AG04449 (cell line): ENCODE measurements around the gene PARVA.
"Not testable (repeated sequence)": the region's sequence is repeated elsewhere in the genome, so short reads cannot be mapped to it uniquely, and the experiment has no call there.

Experiments
- CTCF ChIA-PET: fragments of 350-600 bp; formaldehyde crosslinking; extraction: SDS; loops from one replicate; lab custom pipeline; 2021; ENCODE audit warnings: antibody characterized with exemption; lab: Yijun Ruan, JAX
- POLR2A ChIA-PET: fragments of 400-600, 350-600 bp; formaldehyde crosslinking; extraction: SDS; loops from one replicate; lab custom pipeline; 2020; ENCODE audit warnings: antibody characterized with exemption, inconsistent platforms; lab: Yijun Ruan, JAX
- DNase-seq: peaks from one replicate; pipeline ENCODE4 v3.0.0-alpha.2; 2010; ENCODE audit warnings: low read depth, low spot score
- H3K4me3 ChIP-seq: 2 replicates; pipeline ENCODE4 v1.5.1; 2011; ENCODE audit warnings: low read depth, mild to moderate bottlenecking, control low read depth, low read length
- CTCF ChIP-seq: IDR thresholded peaks from one replicate; pipeline ENCODE4 v1.5.1; 2011; ENCODE audit warnings: mild to moderate bottlenecking, moderate library complexity, low read length, control low read depth, inconsistent platforms; ENCODE audit not compliant: insufficient read depth; ENCODE audit errors: missing control alignments

The PARVA gene

GRCh38 chr11:12359761-12360160 is 17.6 kb upstream of the PARVA start:
- ChIA-PET CTCF (interaction anchor here (0.7 to 2.6 kb wide), 3 partner anchors 28 to 604 kb away, joined by 3 to 9 read pairs (median 3); no protein-coding TSS in a partner anchor), POLR2A (no interaction called here)
- no peak overlapping the region for H3K4me3 ChIP-seq
- DNase-seq: peak; percentile 14
- TF ChIP-seq CTCF: no peak

GRCh38 chr11:12361682-12362081 is 15.7 kb upstream of the PARVA start:
- DNase-seq: no peak
- no peak for TF ChIP-seq CTCF
- H3K4me3 ChIP-seq: no peak overlapping the region
- CTCF ChIA-PET: no interaction called here
- POLR2A ChIA-PET: no interaction called here

DNA sequence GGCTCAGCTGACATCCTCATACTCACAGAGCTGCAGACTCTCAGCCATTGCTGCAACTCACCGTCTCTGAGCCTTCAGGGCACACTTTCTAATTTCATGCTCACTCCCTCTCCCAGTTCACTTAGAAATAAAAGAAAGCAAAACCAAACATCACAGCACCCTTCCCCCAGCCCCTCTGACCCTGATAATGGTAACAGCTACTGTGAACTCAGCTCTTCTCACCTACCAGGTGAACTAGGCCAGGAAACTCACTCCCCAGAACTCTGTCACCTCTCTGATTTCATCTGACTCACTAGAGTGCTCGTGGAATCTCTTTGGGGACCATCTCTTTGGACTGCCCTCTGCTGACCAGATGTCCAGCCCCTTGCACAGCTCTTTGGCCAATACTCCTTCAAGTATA is 14.5 kb upstream of the PARVA start:
- TF ChIP-seq CTCF: no peak
- no peak for DNase-seq
- no peak overlapping the region for H3K4me3 ChIP-seq
- CTCF ChIA-PET: interaction anchor here (1.2 to 1.4 kb wide), 3 partner anchors 14 to 143 kb away, joined by 3 to 4 read pairs (median 3); partner anchors contain the start of gene PARVA
- POLR2A ChIA-PET: no interaction called here

- CTCF ChIA-PET: interaction anchor here (1.2 to 1.4 kb wide), 3 partner anchors 13 to 143 kb away, joined by 3 to 4 read pairs (median 3); partner anchors contain the start of gene PARVA
- no peak for TF ChIP-seq CTCF
- POLR2A ChIA-PET: no interaction called here
- DNase-seq: no peak
- no peak overlapping the region for H3K4me3 ChIP-seq
Measured at GRCh38 chr11:12363373-12363772, 14.0 kb upstream of the PARVA start.

DNA sequence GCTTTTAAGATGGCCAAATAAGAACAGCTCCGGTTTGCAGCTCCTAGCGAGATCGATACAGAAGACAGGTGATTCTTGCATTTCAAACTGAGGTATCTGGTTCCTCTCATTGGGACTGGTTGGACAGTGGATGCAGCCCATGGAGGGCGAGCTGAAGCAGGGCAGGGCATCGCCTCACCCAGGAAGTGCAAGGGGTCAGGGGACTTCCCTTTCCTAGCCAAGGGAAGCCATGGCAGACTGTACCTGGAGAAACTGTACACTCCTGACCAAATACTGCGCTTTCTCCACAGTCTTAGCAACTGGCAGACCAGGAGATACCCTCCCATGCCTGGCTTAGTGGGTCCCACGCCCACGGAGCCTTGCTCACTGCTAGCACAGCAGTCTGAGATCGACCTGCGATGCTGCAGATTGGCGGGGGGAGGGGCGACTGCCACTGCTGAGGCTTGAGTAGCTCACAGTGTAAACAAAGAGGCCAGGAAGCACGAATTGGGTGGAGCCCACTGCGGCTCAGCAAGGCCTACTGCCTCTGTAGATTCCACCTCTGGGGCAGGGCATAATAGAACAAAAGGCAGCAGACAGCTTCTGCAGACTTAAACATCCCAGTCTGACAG is 11.3 kb upstream of the PARVA start:
- POLR2A ChIA-PET, DNase-seq, H3K4me3 ChIP-seq: not testable (repeated sequence)
- CTCF ChIA-PET: interaction anchor here (1.0 to 3.5 kb wide), 2 partner anchors 10 to 16 kb away, joined by 3 to 14 read pairs; partner anchors contain the start of gene PARVA

- CTCF ChIA-PET: interaction anchor here (3.5 kb wide), 1 partner anchor 9 kb away, joined by 14 read pairs; the partner anchor contains the start of gene PARVA
Measured at GRCh38 chr11:12367057-12367456, 10.3 kb upstream of the PARVA start.

GRCh38 chr11:12372111-12372510 is 5.3 kb upstream of the PARVA start:
- TF ChIP-seq CTCF: no peak
- POLR2A ChIA-PET: no interaction called here
- CTCF ChIA-PET: interaction anchor here (1.0 to 1.3 kb wide), 2 partner anchors 41 to 964 kb away, joined by 3 read pairs; no protein-coding TSS in a partner anchor
- no peak for DNase-seq
- no peak overlapping the region for H3K4me3 ChIP-seq

More at GRCh38 chr11:12367057-12367456, 10.3 kb upstream of the PARVA start:
- POLR2A ChIA-PET, H3K4me3 ChIP-seq, DNase-seq: not testable (repeated sequence)
